ENCODE results near the gene PIAS3.

PIAS3 gene

GRCh38 chr1:145889722-145890121 is 30.8 kb upstream of the PIAS3 start:
- no peak overlapping the region for H3K4me3 Mint-ChIP-seq
- H3K4me1 Mint-ChIP-seq = peaks cover 9% of the 10 kb centered on the region
- no peak overlapping the region for H3K27ac Mint-ChIP-seq (ENCODE audit: low read depth)
- DNase-seq (ENCODE audit: low spot score in 2 of 2) = no peak
- H3K9me3 Mint-ChIP-seq = no peaks in the 10 kb centered on the region
- H3K27me3 Mint-ChIP-seq = peaks cover 8% of the 10 kb centered on the region
- H3K36me3 Mint-ChIP-seq (ENCODE audit: insufficient read depth) = peaks cover 4% of the 10 kb centered on the region
- ATAC-seq (replicated peaks; ENCODE audit: extremely low read depth, poor library complexity, severe bottlenecking) = no peak

- no peak overlapping the region for H3K27ac Mint-ChIP-seq (ENCODE audit: low read depth)
- peaks cover 4% of the 10 kb centered on the region for H3K36me3 Mint-ChIP-seq (ENCODE audit: insufficient read depth)
- H3K9me3 Mint-ChIP-seq = no peaks in the 10 kb centered on the region
- peaks cover 27% of the 10 kb centered on the region for H3K27me3 Mint-ChIP-seq
- H3K4me1 Mint-ChIP-seq = peaks cover 12% of the 10 kb centered on the region
- H3K4me3 Mint-ChIP-seq = no peak overlapping the region
- ATAC-seq (replicated peaks; ENCODE audit: extremely low read depth, poor library complexity, severe bottlenecking) = no peak
- DNase-seq (ENCODE audit: low spot score in 2 of 2) = no peak
These were observed 28.8 kb upstream of the PIAS3 start for GRCh38 chr1:145887631-145888030.

GRCh38 chr1:145886816-145887215 is 27.9 kb upstream of the PIAS3 start:
- no peak for ATAC-seq (replicated peaks; ENCODE audit: extremely low read depth, poor library complexity, severe bottlenecking)
- Mint-ChIP-seq H3K27ac (ENCODE audit: low read depth) (no peak overlapping the region), H3K4me1 (peaks cover 12% of the 10 kb centered on the region)

GRCh38 chr1:145886390-145886789 is 27.5 kb upstream of the PIAS3 start:
- ATAC-seq (replicated peaks; ENCODE audit: extremely low read depth, poor library complexity, severe bottlenecking) = no peak
- peaks cover 4% of the 10 kb centered on the region for H3K36me3 Mint-ChIP-seq (ENCODE audit: insufficient read depth)
- H3K27ac Mint-ChIP-seq (ENCODE audit: low read depth) = no peak overlapping the region
- no peak for DNase-seq (ENCODE audit: low spot score in 2 of 2)
- H3K27me3 Mint-ChIP-seq = peaks cover 31% of the 10 kb centered on the region
- H3K4me1 Mint-ChIP-seq = peaks cover 12% of the 10 kb centered on the region
- peak overlapping the region; percentile 69 for H3K4me3 Mint-ChIP-seq
- no peaks in the 10 kb centered on the region for H3K9me3 Mint-ChIP-seq

More at GRCh38 chr1:145886816-145887215, 27.9 kb upstream of the PIAS3 start:
- no peak for DNase-seq (ENCODE audit: low spot score in 2 of 2)
- Mint-ChIP-seq H3K4me3 (peak overlapping the region; percentile 69), H3K27me3 (peaks cover 31% of the 10 kb centered on the region), H3K36me3 (ENCODE audit: insufficient read depth) (peaks cover 4% of the 10 kb centered on the region), H3K9me3 (no peaks in the 10 kb centered on the region)

- peak; percentile 99 for ATAC-seq (replicated peaks; ENCODE audit: extremely low read depth, poor library complexity, severe bottlenecking)
- Mint-ChIP-seq H3K27ac (ENCODE audit: low read depth) (no peak within 1 kb of the TSS), H3K36me3 (ENCODE audit: insufficient read depth) (peaks cover 4% of the 10 kb centered on the region), H3K27me3 (peaks cover 31% of the 10 kb centered on the region), H3K9me3 (no peaks in the 10 kb centered on the region), H3K4me1 (peaks cover 12% of the 10 kb centered on the region), H3K4me3 (peak within 1 kb of the TSS; percentile 69)
- DNase-seq (ENCODE audit: low spot score in 2 of 2) = peak; percentile 79 to 80
These were observed 26.9 kb upstream of the PIAS3 start, which contains the start of gene ANKRD35 for GRCh38 chr1:145885738-145886287. ANKRD35 (minus strand) TSS chr1:145885866; CDS start chr1:145885758, 108 bp downstream.

- no peak overlapping the region for H3K27ac Mint-ChIP-seq (ENCODE audit: low read depth)
- no peak for ATAC-seq (replicated peaks; ENCODE audit: extremely low read depth, poor library complexity, severe bottlenecking)
These were observed 25.8 kb upstream of the PIAS3 start for GRCh38 chr1:145884675-145885074.

GRCh38 chr1:145879775-145880174 is 20.9 kb upstream of the PIAS3 start:
- no peaks in the 10 kb centered on the region for H3K36me3 Mint-ChIP-seq (ENCODE audit: insufficient read depth)
- DNase-seq (ENCODE audit: low spot score in 2 of 2) = no peak
- no peak for ATAC-seq (replicated peaks; ENCODE audit: extremely low read depth, poor library complexity, severe bottlenecking)
- no peak overlapping the region for H3K4me3 Mint-ChIP-seq
- H3K4me1 Mint-ChIP-seq = peaks cover 3% of the 10 kb centered on the region
- H3K27ac Mint-ChIP-seq (ENCODE audit: low read depth) = no peak overlapping the region
- no peaks in the 10 kb centered on the region for H3K9me3 Mint-ChIP-seq
- peaks cover 38% of the 10 kb centered on the region for H3K27me3 Mint-ChIP-seq

More at GRCh38 chr1:145884675-145885074, 25.8 kb upstream of the PIAS3 start:
- Mint-ChIP-seq H3K4me3 (peak overlapping the region; percentile 69), H3K9me3 (no peaks in the 10 kb centered on the region), H3K36me3 (ENCODE audit: insufficient read depth) (peaks cover 4% of the 10 kb centered on the region), H3K27me3 (peaks cover 31% of the 10 kb centered on the region), H3K4me1 (peaks cover 12% of the 10 kb centered on the region)
- no peak for DNase-seq (ENCODE audit: low spot score in 2 of 2)

- H3K27ac Mint-ChIP-seq (ENCODE audit: low read depth) = no peak overlapping the region
- ATAC-seq (replicated peaks; ENCODE audit: extremely low read depth, poor library complexity, severe bottlenecking) (no peak), DNase-seq (ENCODE audit: low spot score in 2 of 2) (no peak)
- no peaks in the 10 kb centered on the region for H3K4me1 Mint-ChIP-seq
- H3K27me3 Mint-ChIP-seq = peaks cover 28% of the 10 kb centered on the region
- no peak overlapping the region for H3K4me3 Mint-ChIP-seq
- H3K9me3 Mint-ChIP-seq = no peaks in the 10 kb centered on the region
- H3K36me3 Mint-ChIP-seq (ENCODE audit: insufficient read depth) = no peaks in the 10 kb centered on the region
These were observed 19.8 kb upstream of the PIAS3 start for GRCh38 chr1:145878724-145879123.

- Mint-ChIP-seq H3K27me3 (peaks cover 21% of the 10 kb centered on the region), H3K4me1 (peaks cover 2% of the 10 kb centered on the region), H3K36me3 (ENCODE audit: insufficient read depth) (no peaks in the 10 kb centered on the region), H3K27ac (ENCODE audit: low read depth) (no peak overlapping the region), H3K9me3 (no peaks in the 10 kb centered on the region), H3K4me3 (no peak overlapping the region)
- DNase-seq (ENCODE audit: low spot score in 2 of 2) (no peak), ATAC-seq (replicated peaks; ENCODE audit: extremely low read depth, poor library complexity, severe bottlenecking) (no peak)
These were observed 19.1 kb upstream of the PIAS3 start for GRCh38 chr1:145877923-145878486.

- H3K9me3 Mint-ChIP-seq = no peaks in the 10 kb centered on the region
These were observed 15.8 kb upstream of the PIAS3 start for GRCh38 chr1:145874646-145875045.

GRCh38 chr1:145871994-145872924 is 13.4 kb upstream of the PIAS3 start:
- Mint-ChIP-seq H3K9me3 (no peaks in the 10 kb centered on the region), H3K27ac (ENCODE audit: low read depth) (peak overlapping the region; percentile 77), H3K4me1 (peaks cover 19% of the 10 kb centered on the region), H3K36me3 (ENCODE audit: insufficient read depth) (peaks cover 2% of the 10 kb centered on the region), H3K4me3 (peak overlapping the region; percentile 82), H3K27me3 (peaks cover 13% of the 10 kb centered on the region)
- ATAC-seq (replicated peaks; ENCODE audit: extremely low read depth, poor library complexity, severe bottlenecking) = peak; percentile 81
- DNase-seq (ENCODE audit: low spot score in 2 of 2) = peak in 1 of 2 donors; percentile 15

More at GRCh38 chr1:145874646-145875045, 15.8 kb upstream of the PIAS3 start:
- DNase-seq (ENCODE audit: low spot score in 2 of 2) (no peak), ATAC-seq (replicated peaks; ENCODE audit: extremely low read depth, poor library complexity, severe bottlenecking) (no peak)
- H3K36me3 Mint-ChIP-seq (ENCODE audit: insufficient read depth) = peaks cover 2% of the 10 kb centered on the region
- H3K27me3 Mint-ChIP-seq = peaks cover 14% of the 10 kb centered on the region
- H3K4me3 Mint-ChIP-seq = no peak overlapping the region
- no peak overlapping the region for H3K27ac Mint-ChIP-seq (ENCODE audit: low read depth)
- H3K4me1 Mint-ChIP-seq = peaks cover 19% of the 10 kb centered on the region

- H3K9me3 Mint-ChIP-seq = no peaks in the 10 kb centered on the region
- DNase-seq (ENCODE audit: low spot score in 2 of 2) (no peak), ATAC-seq (replicated peaks; ENCODE audit: extremely low read depth, poor library complexity, severe bottlenecking) (no peak)
- H3K4me1 Mint-ChIP-seq = peaks cover 19% of the 10 kb centered on the region
- H3K27ac Mint-ChIP-seq (ENCODE audit: low read depth) = no peak overlapping the region
- no peak overlapping the region for H3K4me3 Mint-ChIP-seq
- no peaks in the 10 kb centered on the region for H3K27me3 Mint-ChIP-seq
- peaks cover 8% of the 10 kb centered on the region for H3K36me3 Mint-ChIP-seq (ENCODE audit: insufficient read depth)
These were observed 9.4 kb upstream of the PIAS3 start for GRCh38 chr1:145868232-145868631.

Data from central memory CD8-positive, alpha-beta T cell (primary cell).